ENCODE data around the gene GNAT3.

The GNAT3 gene

DNA sequence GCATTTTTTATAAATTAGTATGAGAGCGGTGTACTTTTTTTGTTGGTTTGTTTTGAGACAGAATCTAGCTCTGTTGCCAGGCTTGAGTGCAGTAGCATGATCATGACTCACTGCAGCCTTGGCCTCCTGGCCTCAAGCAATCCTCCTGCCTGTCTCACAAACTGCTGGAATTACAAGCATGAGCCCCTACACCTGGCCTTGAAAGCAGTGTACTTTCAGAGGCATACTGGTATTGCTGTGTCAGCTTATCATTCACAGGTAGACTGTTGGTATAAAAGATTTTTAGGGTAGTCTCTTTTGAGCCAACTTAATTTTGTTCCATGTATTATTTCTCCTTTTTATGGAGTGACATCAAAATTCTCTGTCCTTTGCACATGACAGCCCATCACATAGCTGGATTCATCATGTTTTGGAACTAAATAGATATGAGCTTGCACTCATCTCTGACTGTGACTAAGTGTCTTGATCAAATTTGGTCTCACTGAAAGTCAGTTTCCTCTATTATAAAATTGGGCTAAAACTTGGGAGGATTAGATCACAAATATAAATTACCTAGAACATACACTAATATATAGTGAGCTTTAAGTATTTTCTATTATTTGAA lies 12.4 kb downstream of the GNAT3 start:
- no peak for DNase-seq

DNA sequence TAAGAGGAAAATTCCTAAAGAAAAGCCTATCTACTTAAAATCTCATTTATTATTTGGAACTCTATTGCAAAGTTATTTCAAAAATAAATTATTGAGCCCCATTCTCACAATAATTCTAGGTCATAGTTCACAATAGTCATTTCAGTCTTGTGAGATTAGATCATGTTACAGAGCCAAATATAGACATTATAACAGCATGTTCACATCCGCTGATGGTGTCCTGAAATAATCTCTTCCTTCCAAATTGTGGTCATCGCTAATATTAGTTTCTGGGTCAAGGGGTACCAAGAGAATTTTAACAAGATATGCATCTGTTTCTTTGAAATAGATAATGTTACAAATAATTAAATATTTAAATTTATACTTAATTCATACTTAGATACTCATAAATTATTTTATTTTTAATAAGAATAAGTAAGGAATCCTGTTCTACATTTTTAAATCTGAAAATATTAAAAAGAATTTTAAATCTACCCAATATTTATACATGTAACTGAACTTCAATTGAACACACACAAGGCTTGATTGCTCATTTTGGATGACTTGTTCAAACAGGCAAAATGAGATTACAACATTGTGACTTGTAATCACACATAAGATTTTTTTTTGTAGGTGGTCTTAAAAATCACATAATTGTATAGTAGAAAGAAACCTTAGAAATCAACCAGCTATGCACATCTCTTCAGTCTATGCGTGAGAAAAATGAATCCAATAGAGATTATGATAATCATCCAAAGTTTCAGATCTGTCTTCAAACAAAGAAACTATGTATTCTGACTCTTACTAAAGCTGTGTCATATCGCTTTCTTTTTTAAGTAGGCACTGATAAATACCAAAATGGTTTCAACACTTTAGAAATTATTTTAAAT lies 13.1 kb downstream of the GNAT3 start:
- DNase-seq, result no peak

DNA sequence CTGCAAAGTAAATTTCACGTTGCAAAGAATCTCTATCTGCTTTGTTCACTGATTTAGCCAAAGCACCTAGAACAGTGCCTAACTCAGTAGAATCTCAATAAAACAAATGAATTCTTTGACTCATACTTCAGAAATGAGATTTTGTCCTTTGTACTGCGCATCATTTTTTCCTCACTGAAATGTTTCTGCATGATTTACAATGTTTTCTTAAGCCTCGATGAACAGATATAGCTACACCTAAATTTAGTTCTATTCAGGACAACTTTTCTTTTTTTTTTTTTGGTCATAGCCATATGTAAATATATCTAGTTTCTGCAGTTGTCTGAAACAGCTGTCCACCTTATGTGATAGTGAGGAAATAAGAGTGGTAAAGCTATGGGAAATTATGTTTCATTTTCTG lies 15.3 kb downstream of the GNAT3 start:
- no peak for DNase-seq

GRCh38 chr7:80493121-80493849 lies 18.6 kb downstream of the GNAT3 start:
- DNase-seq, result no peak

DNA sequence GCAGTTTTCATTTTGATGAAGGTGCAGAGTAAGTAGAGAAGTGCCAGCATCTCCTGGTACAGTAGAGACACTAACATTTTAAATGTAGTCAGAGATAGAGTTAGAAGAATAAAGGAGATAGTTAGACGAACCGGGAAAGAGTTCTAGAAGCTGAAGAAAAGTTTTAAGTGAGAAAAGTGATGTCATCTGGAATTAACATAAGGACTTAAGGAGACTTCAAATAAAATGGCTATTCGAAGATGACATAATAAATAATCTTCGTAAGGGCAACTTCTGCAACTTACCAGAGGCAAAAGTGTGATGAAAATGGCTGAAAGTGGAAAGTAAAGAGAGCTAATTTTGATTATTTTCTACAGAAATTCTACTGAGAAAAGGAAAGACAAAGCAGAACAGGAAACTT lies 20.4 kb downstream of the GNAT3 start:
- no peak for DNase-seq

- no peak for DNase-seq
Measured at GRCh38 chr7:80488851-80489370, 23.0 kb downstream of the GNAT3 start.

GRCh38 chr7:80488406-80488805 lies 23.5 kb downstream of the GNAT3 start:
- no peak for DNase-seq

GRCh38 chr7:80485721-80486120 lies 26.1 kb downstream of the GNAT3 start:
- DNase-seq, result no peak

DNA sequence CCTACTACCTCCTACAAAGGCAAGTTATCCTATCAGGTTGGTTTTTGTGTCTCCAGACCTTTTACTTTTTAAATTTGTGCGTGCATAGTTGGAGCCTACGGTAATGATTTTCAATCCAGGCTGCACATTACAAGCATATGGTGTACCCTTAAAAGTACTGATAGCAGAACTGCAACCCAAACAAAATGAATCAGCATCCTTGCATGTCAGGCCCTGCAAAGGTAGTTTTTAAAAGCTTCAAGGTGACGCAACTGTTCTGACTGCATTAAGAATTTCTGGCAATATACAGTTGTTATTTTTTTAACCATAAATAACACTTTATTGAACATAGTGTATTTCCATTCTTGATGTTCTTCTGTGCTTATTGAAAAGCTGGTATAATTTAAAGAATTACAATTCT lies 28.9 kb downstream of the GNAT3 start:
- DNase-seq, result no peak

DNA sequence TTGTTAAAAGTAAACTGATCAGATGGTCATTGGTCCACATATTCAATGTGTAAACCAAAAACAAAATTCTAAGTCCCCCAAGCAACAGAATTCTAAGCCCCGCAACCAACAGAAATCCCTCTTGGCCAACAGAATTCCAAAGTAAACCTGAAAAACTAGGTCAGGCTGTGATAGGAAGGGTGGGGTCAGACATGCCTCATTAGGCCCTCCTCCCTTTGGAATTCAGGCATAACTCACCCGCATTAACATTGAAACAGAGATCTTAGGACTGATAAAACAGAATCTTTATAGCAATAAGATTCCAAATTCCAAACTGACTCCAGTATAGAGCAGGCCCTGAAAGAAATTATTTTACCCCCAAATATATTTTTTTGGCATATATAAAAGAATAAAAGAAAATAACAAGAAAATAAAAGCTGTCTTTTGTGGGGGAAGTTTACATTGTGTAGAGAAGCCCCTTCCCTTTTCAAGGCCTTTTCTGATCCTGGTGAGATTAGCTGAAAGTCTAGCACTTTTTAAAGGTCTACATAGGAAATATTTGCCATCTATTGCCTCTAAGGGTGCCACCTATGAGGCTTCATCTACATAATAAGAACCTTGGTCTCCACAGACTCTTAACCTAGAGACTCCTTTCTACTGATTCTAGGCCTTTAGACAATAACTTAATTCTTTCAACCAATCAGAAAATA lies 30.5 kb downstream of the GNAT3 start:
- no peak for DNase-seq

- no peak for DNase-seq
Measured at GRCh38 chr7:80480566-80480965, 31.3 kb downstream of the GNAT3 start.

DNA sequence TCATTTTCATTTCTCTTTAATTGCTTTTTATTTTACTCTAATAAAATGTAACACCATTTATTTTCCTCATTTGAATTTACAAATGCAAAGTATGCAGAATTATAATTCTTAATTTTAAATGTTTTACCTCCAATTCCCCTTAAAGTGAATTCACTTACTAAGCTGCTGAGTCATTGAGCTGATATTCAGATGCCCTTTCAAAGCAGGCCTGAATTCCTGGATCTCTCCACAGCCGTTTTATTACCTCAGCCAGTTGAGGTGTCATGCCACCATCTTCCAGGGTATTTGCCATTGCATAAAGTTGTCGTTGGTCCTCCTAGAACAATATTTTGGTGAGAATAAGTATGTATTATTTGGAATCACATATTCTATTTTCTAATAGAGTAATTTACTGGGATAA lies 33.2 kb downstream of the GNAT3 start:
- no peak for DNase-seq

DNA sequence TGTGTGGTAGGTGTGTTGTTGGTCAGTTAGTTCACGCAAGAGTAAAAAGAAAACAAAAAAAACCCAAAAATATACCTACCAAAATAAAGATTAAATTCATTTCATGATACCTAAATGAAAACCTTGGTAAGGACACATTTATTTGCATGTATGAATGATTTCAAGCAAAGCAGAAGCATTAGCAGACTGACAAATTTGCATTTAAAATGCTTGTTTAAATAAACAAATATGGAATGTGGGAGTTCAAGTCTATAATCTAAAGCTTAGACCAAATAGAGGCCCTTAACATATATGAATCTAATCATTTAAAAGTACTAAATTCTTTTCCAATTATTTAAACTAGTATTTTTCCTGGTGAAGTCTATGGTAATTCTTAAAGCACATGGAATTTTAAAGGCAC lies 35.8 kb downstream of the GNAT3 start:
- DNase-seq, result no peak

DNA sequence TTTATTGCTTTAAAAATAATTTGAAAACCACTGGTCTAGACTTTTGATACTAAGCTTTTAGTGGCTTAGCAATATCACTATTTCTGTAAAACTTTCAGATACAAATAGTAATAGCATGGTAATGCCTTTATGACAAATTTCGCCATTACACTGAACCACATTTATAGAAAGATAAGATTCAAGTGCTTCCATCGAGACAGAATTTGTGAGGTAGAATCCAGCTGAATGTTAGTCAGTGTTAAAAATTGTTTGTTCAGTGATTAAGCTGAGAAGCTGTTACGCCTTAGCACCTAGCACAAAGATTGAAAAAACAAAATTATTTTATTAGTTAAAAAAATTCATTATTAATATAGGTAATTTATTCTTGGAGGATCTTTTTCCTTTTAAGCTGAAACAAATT lies 36.5 kb downstream of the GNAT3 start:
- DNase-seq, result no peak

DNA sequence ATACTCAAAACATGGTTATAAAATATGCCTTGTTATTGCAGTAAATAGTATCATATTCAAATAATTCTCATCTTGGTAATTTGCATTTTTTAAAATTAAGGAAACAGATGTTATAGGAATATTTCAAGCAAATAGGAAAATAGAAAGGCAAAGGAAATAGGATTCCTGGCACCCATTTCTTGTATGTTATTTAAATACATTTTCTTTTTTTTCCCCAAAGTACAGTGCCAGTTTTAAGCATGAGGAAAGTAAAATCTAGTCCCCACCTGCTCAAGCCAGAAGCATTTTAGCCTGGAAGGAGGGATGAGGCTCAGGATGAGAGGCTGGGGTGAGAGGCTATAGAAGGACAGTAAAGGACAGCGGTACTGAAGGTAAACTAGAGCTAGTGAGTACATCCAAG lies 38.1 kb downstream of the GNAT3 start:
- DNase-seq, result no peak

- no peak for DNase-seq
Measured at GRCh38 chr7:80472491-80473200, 39.2 kb downstream of the GNAT3 start.

GRCh38 chr7:80468931-80469714 lies 42.7 kb downstream of the GNAT3 start:
- DNase-seq, result no peak

DNA sequence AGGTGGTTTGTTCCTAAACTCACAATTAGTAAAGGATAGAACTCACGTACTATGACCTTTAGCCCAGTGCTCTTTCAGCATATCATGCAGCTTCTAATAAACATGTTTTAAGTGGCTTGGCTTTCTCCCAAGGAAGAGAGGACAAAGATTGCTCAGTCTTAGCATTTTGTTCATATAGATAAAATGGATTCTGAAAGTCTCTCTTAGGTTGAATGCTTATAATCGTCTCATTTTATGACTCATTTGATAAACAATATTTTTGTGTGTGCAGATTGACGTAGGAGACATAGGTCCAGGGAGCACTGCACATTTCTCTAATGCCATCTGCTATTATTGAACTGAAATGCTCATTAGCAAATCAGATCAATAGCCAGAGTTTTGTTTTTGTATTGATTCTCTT lies 44.8 kb downstream of the GNAT3 start:
- DNase-seq, result no peak

- no peak for DNase-seq
Measured at GRCh38 chr7:80466636-80467035, 45.2 kb downstream of the GNAT3 start.

DNA sequence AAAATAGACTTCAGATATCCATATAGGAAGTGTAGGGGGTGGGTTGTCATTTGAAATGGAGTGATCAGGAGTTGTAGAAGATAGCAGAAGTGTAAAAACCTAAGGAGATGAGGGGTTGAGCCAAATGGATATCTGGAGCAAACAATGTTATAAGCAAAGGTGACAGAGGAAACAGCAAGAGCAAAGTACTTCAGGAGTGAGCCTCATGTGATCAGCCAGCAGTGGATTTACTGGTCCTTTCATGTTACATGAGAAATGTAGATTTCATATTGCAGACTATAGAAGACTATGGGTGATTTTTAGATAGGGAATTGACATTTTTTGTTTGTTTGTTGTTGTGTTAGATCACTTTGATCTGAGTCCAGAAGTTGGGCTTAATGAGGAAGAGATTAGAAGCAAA lies 47.7 kb downstream of the GNAT3 start:
- DNase-seq, result no peak

GRCh38 chr7:80463272-80463920 lies 48.5 kb downstream of the GNAT3 start:
- DNase-seq, result no peak

Data from activated CD4-positive, alpha-beta T cell treated with anti-CD3 and anti-CD28 coated beads for 1 hour (primary cell).